Measurements from ENCODE around the gene MAPK1IP1L.

- TF ChIP-seq CTCF (conservative IDR thresholded peaks at IDR 0.05; ENCODE audit: low read depth, low read length): no peak
- no peak for TF ChIP-seq MXI1 (IDR thresholded peaks at IDR 0.05; ENCODE audit: borderline replicate concordance, low read depth, low read length)
- no peak for TF ChIP-seq RCOR1 (IDR thresholded peaks at IDR 0.05; ENCODE audit: insufficient replicate concordance, low read length)
- TF ChIP-seq POLR2A (IDR thresholded peaks at IDR 0.05; ENCODE audit: low read depth, low read length): no peak
Observed at GRCh38 chr14:55047301-55048053, 4.0 kb upstream of the MAPK1IP1L start.

All from IMR-90 (cell line).